Stimulated activated CD4-positive, alpha-beta T cell treated with anti-CD3 and anti-CD28 coated beads, Interleukin-4, amount 100 ng/mL, for 4 hours (primary cell): Measurements from ENCODE around the gene ADGRD1.

Experiments used
- DNase-seq, 2 experiments: peaks; one replicate each; pipeline ENCODE4 v3.0.0-alpha.2; 2020

The ADGRD1 gene

GRCh38 chr12:130938186-130938585 is 15.5 kb upstream of the ADGRD1 start:
- no peak for DNase-seq

DNA sequence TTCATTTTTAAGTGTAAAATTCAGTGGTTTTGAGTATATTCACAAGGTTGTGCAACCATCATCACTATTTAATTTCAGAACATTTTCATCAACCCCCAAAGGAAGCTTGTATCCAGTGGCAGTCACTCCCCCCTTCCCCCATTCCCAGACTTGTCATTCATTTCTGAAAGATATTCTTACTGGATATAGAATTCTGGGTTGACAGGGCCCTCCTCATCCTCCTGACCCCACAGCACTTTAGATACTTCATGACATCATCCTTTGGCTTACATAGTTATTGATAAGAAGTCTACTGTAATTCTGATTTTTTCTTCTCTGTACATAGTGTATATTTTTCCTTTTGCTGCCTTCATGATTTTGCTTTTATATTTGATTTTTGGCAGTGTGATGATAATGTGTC is 8.8 kb upstream of the ADGRD1 start:
- DNase-seq: no peak

DNA sequence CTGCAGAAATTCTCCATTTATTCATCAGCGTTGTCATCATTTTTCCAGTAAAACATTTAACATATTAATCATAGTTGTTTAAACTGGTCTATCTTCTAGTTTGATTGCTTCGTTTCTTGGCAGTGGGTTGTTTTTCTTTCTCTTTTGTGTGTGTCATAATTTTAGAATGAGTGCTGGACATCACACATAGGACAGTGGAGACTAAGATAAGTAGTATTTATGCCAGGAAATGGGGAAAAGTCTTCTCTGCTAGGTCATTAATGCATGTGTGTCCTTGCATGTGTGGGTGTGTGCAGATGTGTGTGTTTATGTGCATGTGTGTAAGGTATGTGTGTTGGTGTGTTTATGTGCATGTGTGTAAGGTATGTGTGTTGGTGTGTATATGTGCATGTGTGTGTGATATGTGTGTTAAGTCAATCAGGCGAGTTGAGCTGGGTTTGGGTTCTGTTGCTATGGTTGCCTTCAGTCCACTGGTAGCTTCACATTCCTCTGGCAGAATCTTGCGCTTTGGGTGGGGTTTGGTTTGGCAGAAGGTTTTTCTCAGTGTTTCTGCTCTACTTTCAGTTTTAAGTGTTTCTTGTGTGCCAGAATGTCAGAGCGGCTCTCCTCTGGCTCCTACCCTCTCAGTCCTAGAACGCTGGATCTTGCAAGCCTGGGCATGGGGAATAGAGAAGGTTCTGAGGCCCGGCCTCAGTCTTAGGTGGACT is 7.8 kb upstream of the ADGRD1 start:
- DNase-seq: no peak

DNA sequence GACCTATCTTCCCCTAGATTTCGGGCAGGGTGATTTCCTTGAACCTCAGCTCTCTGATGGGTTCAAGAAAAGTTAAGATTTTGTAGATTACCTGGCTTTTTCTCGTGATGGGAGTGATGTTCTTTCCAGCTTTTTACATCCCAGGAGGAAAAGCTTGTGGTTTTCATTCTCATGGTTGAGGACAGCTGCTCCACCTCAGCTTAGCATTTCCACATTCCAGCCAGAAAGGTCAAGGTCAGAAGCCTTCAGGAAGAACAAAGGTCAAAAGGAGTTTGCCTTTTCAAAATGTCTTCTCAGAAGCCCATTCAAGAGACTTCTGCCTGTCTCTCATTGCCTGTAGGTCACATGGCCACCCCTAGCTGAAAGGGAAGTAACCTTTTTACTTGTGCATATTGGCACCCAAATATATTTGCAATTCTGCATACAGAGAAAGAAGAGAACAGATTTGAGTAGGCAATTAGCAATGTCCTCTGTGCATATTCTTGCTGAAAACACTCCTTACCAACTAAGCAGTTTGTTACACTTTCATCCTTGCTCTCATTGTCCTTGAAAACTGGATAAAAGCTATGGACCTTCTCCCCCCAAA is 6.6 kb upstream of the ADGRD1 start:
- DNase-seq: no peak

GRCh38 chr12:130948136-130948535 is 5.6 kb upstream of the ADGRD1 start:
- DNase-seq: no peak

- no peak for DNase-seq
Observed at GRCh38 chr12:130948751-130949150, 5.0 kb upstream of the ADGRD1 start.

GRCh38 chr12:130949806-130950205 is 3.9 kb upstream of the ADGRD1 start:
- DNase-seq: no peak

DNA sequence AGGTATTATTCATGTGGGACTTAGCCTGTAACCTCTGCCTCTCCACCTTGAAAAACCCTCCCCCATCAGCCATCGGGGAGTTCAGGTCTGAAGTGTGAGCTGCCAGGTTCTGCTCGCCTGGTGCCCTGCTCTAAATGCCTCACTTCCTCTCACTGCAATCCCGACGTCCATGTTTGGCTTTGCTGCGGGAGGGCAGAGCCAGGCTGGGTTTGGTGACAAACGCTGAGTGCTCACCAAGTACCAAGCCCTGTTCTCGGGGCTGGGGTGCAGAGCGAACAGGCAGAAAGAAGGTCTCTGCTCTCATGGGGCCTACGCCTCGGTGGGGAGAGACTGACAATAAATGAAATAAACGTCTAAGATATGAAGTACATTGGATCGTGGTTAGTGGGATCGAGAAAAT is 2.1 kb upstream of the ADGRD1 start:
- no peak for DNase-seq

GRCh38 chr12:130952171-130952954 is 1.3 kb upstream of the ADGRD1 start:
- DNase-seq: no peak

GRCh38 chr12:130954544-130954831 is 781 bp downstream of the ADGRD1 start:
- no peak for DNase-seq

DNA sequence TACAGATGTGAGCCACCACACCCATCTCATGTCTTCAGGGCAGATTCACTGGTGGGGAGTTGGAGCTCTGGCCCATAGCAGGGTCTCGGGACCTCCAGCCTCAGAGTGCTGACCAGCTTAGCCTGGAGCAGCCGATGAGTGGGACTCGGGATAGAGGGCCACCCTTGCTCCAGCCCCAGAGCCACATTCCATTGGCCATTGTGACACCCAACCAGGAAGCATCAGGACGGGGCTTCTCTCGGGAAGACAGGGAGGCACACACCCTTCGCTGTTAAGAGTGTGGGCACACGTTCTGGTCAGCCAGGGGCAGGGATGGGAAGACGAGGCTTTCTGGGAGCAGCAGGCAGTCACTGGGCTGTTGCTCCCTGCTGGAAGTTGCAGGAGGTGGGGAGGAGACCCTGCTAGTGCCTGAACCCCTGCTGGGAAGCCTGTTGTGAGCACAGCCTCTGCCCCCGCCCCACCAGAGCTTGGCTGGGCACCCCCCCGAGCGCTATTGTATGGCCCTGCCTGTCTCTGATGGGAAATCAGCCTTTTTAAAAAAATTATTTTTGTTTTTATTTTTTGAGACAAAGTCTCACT is 1.6 kb downstream of the ADGRD1 start:
- no peak for DNase-seq

DNA sequence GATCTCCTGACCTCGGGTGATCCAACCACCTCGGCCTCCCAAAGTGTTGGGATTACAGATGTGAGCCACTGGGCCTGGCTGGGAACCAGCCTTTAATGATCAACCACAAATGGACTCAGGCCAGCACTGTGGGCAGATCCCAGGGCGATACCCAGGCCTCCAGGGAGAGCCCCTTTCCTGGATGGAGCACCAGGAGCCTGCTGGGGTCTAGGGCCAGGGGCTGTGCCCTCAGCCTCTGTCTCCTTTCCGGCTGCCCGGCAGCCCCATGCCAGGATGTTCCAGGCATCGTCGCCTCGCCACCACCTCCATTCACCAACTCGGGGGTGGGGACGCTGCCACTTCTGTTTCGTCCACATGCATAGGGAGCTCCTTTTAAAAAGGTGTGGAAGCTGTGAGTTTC is 2.3 kb downstream of the ADGRD1 start:
- DNase-seq: no peak

GRCh38 chr12:130956456-130957303 is 3.0 kb downstream of the ADGRD1 start:
- DNase-seq: no peak

DNA sequence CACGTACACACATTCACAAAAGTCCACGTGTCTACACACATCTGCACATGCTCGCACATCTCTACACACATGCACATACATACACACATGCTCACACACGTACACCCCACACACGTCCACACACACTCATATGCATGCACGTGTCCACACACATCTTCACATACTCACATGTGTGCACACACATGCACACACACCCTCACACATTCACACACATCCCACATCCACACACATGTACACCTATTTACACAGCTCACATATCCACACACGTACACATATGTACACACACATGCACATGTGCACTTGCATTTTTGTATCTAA is 3.6 kb downstream of the ADGRD1 start:
- no peak for DNase-seq

GRCh38 chr12:130958557-130959140 is 4.9 kb downstream of the ADGRD1 start:
- no peak for DNase-seq

- no peak for DNase-seq
Observed at GRCh38 chr12:130959632-130960031, 5.9 kb downstream of the ADGRD1 start.

GRCh38 chr12:130960058-130960457 is 6.4 kb downstream of the ADGRD1 start:
- no peak for DNase-seq

- DNase-seq: no peak
Observed at GRCh38 chr12:130960787-130961186, 7.1 kb downstream of the ADGRD1 start.

- DNase-seq: no peak
Observed at GRCh38 chr12:130961921-130962451, 8.3 kb downstream of the ADGRD1 start.

DNA sequence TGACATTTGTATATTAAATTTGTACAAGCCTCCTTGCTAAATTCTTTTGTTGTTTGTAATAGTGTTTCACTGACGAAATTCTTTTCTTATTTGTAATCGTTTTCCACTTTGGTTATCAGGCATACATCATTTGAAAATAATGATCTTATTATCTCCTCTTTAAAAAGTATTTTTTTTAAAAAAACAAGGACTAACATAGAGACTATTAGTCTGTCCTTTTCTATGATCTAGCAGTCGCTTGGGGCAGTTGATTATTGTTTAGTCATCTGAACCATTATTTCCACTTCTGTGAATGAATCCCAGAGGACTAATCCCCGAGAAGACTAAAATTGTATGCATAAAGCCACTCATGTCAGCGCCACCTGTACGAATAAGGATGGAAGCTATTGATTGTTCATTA is 11.5 kb downstream of the ADGRD1 start:
- DNase-seq: no peak

- no peak for DNase-seq
Observed at GRCh38 chr12:130965668-130966067, 12.0 kb downstream of the ADGRD1 start.

GRCh38 chr12:130966443-130967030 is 12.8 kb downstream of the ADGRD1 start:
- no peak for DNase-seq
